HCEC 1CT (cell line): ENCODE results near the gene LIN37.

Experiments used
- DNase-seq: peaks from one replicate; pipeline ENCODE4 v3.0.0-alpha.2; 2017

LIN37 gene, protein sequence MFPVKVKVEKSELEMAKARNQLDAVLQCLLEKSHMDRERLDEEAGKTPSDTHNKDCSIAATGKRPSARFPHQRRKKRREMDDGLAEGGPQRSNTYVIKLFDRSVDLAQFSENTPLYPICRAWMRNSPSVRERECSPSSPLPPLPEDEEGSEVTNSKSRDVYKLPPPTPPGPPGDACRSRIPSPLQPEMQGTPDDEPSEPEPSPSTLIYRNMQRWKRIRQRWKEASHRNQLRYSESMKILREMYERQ

DNA sequence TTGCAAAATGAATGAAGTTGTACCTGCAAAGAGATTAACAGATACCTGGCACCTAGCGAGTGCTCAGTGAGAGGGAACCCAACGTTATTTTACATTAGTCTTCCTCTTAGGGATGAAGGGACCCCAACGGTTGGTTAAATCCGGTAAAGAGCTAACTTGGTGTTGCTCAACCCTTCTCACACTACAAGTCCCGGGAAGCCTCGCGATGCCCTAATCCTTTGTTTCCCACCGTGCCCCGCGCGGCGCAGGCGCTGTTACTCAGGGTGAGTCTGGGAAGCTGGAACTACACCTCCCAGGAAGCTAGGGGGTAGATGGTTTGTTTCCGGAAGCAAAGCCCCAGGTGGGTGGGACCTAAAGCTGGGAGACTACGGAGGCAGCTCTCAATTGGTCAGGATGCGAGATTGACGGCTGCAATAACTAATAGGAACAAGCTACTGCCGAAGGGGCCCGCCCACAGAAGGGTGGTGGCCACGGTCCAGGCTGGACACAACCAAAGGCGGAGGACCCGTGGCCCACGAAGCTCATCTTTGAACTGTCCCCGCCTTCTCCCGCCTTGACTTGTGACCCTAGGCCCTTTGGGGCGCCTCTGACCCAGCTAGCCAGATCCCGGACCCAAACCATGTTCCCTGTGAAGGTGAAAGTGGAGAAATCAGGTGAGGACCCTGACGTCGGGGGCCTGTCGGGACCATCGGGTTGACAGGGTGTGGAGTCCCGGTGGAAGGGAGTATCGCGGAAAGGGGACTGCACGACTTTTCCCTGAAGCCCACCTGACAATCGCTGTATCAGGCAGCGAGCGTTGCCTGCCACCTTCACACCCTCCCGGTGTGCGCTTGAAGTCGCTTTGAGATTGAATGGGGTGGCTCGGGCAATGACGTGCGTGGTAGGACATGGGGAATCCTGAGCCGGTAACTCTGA, at the start of gene LIN37:
LIN37 (plus strand) TSS at position 471 of the 915 bp plus-strand sequence; CDS start at position 620, 149 bp downstream.
- peak; percentile 99 for DNase-seq

DNA sequence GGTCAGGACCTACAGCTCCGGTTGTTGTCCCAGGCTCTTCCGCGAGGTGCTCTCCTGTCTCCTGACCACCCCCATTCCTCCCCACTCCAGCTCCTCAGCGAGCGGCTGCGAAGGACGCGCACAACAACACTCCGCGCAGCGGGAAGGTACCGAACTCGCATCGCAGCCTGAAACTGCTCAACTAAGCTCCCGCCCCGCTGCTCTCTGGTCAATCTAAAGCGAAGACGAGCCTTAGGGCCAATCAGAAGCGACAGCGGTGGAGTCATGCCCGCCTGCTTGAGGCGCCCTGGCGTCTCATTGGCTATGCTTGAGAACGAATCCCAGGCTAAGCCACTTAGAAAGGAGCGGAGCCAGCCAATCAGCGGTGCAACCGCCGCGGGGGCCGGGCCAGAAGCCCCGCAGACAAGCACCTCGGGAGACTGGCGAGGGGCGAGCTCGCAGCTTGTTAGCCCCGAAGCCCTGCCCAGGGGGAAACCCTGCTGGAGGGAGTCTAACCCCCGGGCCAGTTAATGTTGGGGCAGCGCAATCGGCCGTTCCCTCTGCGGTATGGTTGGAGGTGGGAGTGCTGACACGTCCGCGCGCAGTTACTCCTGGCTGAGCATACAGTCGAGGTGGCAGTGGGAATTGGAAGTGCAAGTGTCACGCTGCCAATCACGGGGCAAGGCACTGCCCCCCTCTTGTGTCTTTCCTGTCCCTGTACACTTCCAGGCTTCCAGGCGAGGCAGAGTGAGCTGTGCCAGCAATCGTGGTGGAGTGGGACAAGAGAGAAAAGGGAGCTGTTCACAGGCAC, 46.0 kb upstream of the LIN37 start:
- peak; percentile 96 for DNase-seq

DNA sequence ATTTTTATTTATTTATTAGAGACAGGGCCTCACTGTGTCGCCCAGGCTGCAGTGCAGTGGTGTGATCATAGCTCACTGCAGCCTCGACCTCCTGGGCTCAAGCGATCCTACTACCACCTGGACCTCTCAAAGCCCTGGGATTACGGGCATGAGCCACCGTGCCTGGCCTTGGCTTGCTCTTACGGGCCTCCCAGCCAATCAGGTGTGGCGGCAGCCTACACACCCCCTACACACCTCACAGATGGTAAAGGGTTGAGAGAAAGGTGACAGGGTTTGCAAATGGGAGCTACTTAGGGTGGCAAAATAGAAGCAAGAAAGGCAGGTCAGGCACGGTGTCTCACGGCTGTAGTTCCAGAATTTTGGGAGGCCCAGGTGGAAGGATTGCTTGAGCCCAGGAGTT, 45.0 kb upstream of the LIN37 start:
- no peak for DNase-seq

DNA sequence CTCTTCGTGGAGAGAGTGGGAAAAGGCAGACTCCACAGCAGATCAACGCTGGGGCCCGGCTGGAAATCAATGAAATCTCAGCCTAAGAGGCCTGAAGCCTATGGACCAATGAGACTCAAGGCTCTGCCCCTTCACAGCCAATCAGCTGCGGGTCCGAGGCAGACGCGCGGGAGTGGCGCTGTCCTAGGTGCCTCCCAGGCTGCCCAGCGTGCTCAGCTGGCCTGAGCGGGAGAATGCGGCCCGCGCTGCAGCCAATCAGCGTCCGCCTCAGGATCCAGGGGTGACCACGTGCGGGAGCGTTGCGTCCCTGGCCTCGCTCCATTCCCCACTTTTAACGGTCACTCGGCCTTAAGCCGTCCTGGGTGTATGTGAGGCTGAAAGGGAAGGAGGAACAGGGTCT, 44.2 kb upstream of the LIN37 start, which contains the start of gene ZBTB32:
ZBTB32 (plus strand) TSS at position 341 of the 400 bp plus-strand sequence. CDS start 10,069 bp downstream, outside the sequence.
- no peak for DNase-seq

DNA sequence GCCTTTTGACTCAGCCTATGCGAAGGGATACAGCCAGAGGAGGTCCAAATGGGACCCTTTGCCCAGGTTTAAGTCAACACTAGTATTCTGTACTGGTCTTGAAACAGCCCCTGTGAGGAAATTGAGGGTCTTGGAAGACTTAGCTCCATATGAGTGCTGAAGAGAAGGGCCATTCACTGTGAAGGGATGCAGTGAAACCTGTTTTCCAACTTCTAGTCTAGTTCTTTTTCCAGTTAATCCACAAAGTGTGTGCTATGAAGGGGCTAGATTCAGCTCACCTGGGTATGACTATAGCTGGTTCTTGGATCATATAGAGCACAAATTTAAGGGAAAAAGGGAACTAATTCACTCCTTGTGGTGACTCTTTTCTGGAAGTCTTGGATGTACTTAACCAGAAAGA, 40.0 kb upstream of the LIN37 start:
- no peak for DNase-seq

DNA sequence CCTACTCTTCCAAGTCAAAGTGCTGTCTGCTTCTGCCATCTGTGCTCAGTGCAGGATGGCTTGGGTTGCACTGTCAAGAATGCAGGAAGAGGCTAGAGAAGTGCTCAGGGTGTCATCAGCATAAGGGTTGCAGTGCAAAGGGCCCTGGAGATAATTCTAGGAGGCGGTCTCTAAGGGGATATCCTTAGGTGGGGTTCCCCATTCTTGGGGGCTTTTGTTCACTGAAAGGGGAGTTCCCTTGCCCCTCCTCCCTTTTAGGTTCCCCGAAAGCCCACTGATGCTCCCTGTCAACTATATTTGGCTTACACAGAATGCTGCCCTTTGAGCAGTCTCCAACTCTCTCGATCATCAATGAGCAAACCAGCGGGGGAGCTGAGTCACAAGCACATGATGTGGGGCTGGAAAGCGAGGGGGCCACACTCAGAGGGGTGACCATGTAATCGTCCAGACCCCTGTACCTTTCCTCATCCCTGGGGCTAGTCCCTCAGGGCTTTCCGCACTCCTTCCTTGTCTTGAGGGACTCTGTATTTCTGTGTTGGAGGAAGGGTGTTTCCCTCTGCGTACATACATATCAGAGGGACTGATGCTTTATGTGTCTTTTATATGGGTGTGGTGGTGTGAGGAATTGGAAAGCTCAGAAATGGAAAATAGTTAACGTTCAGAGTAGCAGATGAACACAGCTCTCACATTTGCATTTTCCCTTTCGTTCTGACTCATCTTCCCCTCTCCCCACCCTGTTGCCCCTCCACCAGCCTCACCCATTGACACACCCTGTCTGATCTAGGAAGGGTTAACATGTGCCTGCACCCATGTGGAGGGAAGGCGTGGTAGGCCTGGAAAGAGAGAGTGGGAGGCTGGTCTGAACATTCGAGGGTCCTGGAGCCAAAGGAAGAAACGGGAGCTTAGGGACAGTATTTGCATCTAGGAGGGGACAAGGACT, 37.3 kb upstream of the LIN37 start:
- DNase-seq: no peak

DNA sequence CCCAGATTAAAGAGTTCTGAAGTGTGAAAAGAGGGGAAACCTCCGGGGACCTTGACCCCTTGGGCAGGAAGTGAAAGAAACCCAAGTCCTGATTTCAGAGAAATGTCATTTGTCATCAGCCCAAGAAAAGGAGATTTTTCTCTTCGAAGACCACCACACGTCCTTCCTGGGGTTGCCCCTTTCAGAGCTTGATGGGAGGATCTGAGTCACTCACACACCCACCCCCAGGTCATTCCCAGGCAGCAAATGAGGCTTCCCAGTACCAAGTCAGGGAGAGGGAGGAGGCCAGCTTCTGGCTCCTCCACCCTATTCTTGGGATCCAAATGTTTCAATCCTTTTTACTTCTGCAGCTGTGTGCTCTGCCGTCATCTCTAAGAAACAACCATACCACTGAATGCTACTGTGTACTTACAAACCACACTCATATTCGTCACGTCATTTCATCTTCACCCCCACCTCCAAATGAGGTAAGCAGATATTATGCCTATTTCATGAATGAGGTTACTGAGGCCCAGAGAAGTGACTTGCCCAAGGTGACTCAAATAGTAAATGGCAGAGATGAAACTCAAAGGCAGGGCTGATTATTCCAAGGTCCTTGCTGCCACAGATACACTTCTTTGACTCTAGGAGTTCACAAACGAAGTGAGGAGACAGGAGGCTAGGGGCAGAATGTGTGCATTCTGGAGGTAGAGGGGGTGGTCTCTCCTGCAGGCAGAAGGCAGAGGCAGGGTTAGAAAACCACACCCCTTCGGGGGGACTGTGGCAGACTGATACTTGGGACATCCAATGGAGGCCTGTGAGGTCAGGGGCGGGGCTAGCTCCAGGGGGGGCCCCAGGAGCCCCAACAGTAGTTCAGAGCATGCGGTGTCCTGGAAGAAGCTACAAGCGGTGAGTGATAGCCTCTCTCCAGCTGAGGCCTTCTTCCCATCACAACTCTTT, 35.5 kb upstream of the LIN37 start:
- DNase-seq: no peak

DNA sequence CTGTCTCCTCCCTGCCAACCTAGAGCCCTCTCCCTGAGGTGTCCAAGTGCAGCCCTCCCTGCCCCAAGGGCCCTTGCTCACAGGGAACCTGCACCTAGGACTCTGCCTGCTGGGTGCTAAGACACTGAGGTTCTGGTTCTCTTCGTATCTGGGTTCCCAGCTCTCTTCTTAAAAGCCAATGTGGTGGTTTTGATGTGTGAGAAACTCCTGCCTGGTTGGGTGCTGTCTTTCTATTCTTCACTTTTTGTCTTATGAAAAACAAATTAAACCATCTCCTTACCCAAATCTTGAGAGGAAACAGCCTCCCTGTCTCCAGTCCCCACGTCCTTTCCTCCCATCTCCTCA, 34.9 kb upstream of the LIN37 start:
- no peak for DNase-seq

DNA sequence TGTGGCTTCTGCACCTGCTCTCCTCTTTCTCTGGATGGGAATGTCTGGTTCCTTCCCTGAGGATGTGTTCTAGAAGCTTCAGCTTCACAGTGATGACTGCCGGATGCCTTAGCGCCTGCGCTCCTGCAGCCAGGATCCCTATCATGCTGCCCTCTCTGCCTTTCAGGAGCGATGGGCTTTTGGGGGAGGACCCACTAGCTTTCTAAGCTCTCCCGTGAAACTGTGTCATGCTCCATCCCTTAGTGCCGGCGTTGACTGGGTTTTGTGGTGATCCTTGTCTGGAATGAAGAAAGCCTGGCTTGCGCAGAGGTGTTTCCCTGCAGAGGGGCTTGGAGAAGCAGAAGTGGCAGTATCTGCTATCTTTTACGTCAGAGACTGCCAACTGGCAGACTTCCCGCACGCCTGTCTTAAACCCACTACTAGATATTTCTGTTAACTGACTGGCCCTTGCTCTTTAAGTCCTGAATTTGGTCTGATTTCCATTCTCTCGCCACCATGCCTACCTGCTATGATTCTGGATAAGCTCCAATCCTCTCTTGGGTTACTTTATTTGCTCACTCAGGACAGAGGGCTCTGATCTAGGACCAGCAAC, 34.4 kb upstream of the LIN37 start:
- no peak for DNase-seq

DNA sequence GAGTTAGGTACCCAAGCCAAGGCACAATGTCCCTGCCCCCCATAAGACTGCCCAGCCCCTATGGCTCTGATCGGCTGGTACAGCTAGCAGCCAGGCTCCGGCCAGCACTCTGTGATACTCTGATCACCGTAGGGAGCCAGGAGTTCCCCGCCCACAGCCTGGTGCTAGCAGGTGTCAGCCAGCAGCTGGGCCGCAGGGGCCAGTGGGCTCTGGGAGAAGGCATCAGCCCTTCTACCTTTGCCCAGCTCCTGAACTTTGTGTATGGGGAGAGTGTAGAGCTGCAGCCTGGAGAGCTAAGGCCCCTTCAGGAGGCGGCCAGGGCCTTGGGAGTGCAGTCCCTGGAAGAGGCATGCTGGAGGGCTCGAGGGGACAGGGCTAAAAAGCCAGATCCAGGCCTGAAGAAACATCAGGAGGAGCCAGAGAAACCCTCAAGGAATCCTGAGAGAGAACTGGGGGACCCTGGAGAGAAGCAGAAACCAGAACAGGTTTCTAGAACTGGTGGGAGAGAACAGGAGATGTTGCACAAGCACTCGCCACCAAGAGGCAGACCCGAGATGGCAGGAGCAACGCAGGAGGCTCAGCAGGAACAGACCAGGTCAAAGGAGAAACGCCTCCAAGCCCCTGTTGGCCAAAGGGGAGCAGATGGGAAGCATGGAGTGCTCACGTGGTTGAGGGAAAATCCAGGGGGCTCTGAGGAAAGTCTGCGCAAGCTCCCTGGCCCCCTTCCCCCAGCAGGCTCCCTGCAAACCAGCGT, 33.6 kb upstream of the LIN37 start:
- no peak for DNase-seq

DNA sequence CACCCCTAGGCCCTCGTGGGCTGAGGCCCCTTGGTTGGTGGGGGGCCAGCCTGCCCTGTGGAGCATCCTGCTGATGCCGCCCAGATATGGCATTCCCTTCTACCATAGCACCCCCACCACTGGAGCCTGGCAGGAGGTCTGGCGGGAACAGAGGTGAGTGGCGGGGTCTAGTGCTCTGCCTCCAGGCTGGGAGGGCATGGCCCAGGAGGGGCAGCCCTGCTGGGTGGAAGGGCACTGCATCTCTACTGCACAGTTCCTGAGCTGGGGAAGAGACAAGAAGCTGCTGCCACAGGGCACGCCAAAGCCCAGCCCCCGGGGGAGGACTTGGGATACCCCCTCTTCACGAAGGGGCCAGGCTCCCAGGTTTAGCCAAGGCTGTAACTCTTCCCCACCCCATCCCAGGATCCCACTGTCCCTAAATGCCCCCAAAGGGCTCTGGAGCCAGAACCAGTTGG, 33.0 kb upstream of the LIN37 start:
- DNase-seq: no peak

DNA sequence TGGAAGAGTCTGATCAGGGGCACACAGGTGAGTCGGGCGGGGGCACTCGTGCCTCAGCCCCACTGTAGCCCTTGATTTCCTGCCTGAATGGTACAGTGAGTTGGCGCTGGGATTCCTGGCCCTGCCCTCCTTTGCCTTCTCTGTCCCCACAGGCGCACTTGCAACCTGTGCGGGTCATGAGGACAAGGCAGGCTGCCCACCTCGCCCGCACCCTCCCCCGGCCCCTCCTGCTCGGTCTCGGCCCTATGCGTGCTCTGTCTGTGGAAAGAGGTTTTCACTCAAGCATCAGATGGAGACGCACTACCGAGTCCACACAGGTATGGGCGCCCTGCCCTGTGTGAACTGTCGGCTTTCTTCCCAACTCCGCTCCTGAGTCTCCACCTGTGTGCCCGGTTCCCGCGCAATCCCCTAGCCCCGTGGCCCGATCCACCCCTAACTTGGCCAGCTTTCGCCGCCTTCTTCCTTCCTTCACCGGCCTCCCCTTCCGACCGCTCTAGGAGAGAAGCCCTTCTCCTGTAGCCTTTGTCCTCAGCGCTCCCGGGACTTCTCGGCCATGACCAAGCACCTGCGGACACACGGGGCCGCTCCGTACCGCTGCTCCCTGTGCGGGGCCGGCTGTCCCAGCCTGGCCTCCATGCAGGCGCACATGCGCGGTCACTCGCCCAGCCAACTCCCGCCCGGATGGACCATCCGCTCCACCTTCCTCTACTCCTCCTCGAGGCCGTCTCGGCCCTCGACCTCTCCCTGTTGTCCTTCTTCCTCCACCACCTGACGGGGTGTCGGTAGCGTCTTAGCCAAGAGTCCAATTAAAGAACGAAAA, 32.2 kb upstream of the LIN37 start:
- DNase-seq: peak; percentile 42

DNA sequence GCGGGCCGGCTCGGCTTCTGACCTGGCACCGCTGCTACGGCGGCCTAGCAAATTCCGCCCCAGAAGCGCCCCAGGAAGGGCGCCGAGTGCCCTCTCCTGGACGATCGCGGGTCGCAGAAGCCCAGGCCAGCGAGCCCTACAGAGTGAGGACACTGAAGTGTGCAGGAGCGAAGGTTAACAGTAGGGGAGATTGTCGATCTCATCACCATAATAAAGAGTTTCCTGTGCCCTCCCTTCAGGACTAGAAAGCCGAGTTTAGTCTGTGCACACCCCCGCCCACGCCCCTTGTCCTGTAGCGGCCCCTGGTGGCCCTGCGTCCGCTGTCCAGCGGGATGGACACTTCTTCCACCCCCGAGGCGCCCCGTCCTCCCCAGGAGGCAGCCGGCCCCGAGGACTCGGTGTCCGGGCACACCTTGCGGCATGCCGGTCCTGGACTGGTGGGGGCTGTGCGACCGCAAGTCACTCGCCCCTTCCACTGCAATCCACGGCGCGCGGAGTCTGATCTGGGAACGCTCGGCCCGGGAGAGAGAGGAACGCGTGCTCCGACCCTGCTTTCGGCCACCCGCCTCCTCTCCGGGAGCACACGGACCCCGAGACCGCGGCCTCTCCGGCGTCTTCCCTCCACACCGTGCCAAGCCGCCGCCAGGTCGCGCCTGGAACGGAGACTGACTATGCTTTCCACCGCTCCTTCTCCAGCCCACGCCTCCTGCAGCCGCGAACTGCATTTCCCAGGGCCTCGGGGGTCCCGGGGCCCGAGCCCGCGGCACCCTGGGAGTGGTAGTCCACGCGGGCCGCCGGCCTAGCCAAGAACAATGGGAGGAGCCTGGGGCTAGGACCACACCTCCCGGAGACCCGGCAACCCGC, 31.3 kb upstream of the LIN37 start:
- peak; percentile 85 for DNase-seq

DNA sequence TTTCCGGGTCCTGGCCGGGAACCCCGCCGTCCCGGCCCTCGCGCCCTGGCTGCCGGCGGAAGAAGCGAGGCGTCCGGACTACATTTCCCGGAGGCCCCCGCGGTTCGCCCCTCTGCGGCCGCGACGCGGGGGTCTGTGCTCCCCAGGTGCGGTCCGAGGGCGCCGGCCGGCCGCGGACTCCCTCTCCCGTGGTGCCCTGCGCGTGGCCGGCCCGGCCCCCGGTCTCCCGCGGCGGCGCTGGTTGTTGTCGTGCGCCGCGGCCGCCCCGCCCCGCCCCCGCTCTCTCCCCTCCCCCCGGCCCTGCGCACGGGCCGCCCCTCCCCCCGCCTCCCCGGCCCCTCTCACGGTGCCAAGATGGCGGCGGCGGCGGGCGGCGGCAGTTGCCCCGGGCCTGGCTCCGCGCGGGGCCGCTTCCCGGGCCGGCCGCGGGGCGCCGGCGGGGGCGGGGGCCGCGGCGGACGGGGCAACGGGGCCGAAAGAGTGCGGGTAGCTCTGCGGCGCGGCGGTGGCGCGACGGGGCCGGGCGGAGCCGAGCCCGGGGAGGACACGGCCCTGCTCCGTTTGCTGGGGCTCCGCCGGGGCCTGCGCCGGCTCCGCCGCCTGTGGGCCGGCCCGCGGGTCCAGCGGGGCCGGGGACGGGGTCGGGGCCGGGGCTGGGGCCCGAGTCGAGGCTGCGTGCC, 30.6 kb upstream of the LIN37 start, which contains the start of gene KMT2B:
KMT2B (plus strand) TSS at position 339 of the 680 bp plus-strand sequence; CDS start at position 355, 16 bp downstream.
- peak; percentile 97 for DNase-seq

DNA sequence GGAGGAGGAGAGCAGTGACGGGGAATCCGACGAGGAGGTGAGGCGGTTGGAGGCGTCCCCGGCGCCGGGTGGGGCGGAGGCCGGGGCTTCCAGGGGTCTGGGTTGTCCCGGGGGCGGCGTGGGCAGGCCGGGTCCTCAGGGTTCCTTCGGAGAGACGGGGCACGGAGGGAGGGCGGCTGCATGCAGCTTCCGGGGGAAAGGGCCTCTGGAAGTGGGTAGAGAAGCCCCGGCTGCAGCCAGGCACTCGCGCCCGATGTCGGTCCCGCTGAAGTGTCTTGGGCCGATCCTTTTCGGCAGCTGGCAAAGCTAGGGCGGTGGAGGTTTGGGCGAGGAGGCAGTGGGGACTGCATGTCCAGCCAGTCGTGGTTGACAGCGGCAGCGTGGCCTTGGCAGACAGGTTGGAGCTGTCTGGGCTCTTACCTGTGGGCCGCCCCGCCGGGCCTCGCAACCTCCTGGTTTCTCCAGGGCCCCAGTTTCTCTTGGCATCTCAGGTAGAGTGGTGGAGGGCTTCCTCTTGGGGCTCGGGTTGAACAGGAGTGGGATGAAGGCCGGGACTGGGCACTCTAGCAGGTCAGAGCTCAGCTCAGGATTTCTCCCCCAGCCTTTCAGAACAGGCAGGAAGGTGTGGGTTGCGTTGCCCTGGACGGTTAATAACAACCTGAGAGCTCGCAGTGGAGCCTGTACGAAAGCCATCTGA, 29.9 kb upstream of the LIN37 start:
- no peak for DNase-seq

DNA sequence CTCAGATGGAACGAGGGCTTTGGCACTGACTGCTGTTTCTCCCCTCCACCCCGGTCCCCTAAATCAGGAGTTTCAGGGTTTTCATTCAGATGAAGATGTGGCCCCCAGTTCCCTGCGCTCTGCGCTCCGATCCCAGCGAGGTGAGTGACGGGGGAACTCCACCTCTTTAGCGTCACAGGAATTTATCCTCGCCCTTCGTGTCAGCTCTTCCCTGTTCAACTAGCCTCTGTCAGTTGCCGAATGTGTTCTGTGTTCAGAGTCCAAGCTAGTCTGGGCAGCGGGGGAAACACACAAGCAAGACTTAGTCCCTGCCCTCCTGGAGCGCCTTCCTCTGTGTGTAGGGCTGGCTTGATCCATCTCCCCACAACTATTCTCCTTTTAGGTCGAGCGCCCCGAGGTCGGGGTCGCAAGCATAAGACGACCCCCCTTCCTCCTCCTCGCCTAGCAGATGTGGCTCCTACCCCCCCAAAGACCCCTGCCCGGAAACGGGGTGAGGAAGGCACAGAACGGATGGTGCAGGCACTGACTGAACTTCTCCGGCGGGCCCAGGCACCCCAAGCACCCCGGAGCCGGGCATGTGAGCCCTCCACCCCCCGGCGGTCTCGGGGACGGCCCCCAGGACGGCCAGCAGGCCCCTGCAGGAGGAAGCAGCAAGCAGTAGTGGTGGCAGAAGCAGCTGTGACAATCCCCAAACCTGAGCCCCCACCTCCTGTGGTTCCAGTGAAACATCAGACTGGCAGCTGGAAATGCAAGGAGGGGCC, 28.8 kb upstream of the LIN37 start:
- DNase-seq: no peak
